Measurements from ENCODE around the gene PARK7.

The PARK7 gene

GRCh38 chr1:8019229-8019620 is 57.7 kb downstream of the PARK7 start:
- DNase-seq (ENCODE audit: extremely low spot score, insufficient read length, low read depth) (no peak), FAIRE-seq (no peak)

GRCh38 chr1:8020032-8020431 is 58.5 kb downstream of the PARK7 start:
- DNase-seq (ENCODE audit: extremely low spot score, insufficient read length, low read depth), result no peak
- FAIRE-seq, result no peak

- DNase-seq (ENCODE audit: extremely low spot score, insufficient read length, low read depth) (no peak), FAIRE-seq (no peak)
Measured at GRCh38 chr1:8021676-8022266, 60.3 kb downstream of the PARK7 start.

GRCh38 chr1:8022395-8023286 is 61.1 kb downstream of the PARK7 start:
- FAIRE-seq, result no peak
- DNase-seq (ENCODE audit: extremely low spot score, insufficient read length, low read depth), result no peak

- FAIRE-seq, result no peak
Measured at GRCh38 chr1:8023287-8023994, 61.9 kb downstream of the PARK7 start.

GRCh38 chr1:8023995-8024313 is 62.4 kb downstream of the PARK7 start:
- DNase-seq (ENCODE audit: extremely low spot score, insufficient read length, low read depth), result no peak
- FAIRE-seq, result no peak

More at GRCh38 chr1:8023287-8023994, 61.9 kb downstream of the PARK7 start:
- no peak for DNase-seq (ENCODE audit: extremely low spot score, insufficient read length, low read depth)

- DNase-seq (ENCODE audit: extremely low spot score, insufficient read length, low read depth), result no peak
- no peak for FAIRE-seq
Measured at GRCh38 chr1:8024329-8024728, 62.8 kb downstream of the PARK7 start.

- FAIRE-seq (no peak), DNase-seq (ENCODE audit: extremely low spot score, insufficient read length, low read depth) (no peak)
Measured at GRCh38 chr1:8025061-8025670, 63.7 kb downstream of the PARK7 start.

- DNase-seq (ENCODE audit: extremely low spot score, insufficient read length, low read depth), result no peak
- no peak for FAIRE-seq
Measured at GRCh38 chr1:8025671-8026144, 64.2 kb downstream of the PARK7 start.

GRCh38 chr1:8026153-8026975 is 64.9 kb downstream of the PARK7 start, which contains the start of gene ERRFI1:
TSS of gene ERRFI1 (minus strand) at chr1:8026309. CDS start at chr1:8015619, 10,690 bp downstream.
- FAIRE-seq, result peak; percentile 67
- peak; percentile 83 for DNase-seq (ENCODE audit: extremely low spot score, insufficient read length, low read depth)

- DNase-seq (ENCODE audit: extremely low spot score, insufficient read length, low read depth) (no peak), FAIRE-seq (no peak)
Measured at GRCh38 chr1:8026976-8027747, 65.7 kb downstream of the PARK7 start.

GRCh38 chr1:8027748-8028570 is 66.4 kb downstream of the PARK7 start:
- DNase-seq (ENCODE audit: extremely low spot score, insufficient read length, low read depth) (no peak), FAIRE-seq (no peak)

GRCh38 chr1:8028571-8028910 is 67.0 kb downstream of the PARK7 start:
- no peak for FAIRE-seq

GRCh38 chr1:8031176-8031785 is 69.8 kb downstream of the PARK7 start:
- FAIRE-seq (no peak), DNase-seq (ENCODE audit: extremely low spot score, insufficient read length, low read depth) (no peak)

More at GRCh38 chr1:8028571-8028910, 67.0 kb downstream of the PARK7 start:
- DNase-seq (ENCODE audit: extremely low spot score, insufficient read length, low read depth), result no peak

GRCh38 chr1:8032366-8032910 is 70.9 kb downstream of the PARK7 start:
- no peak for FAIRE-seq

GRCh38 chr1:8033322-8033721 is 71.8 kb downstream of the PARK7 start:
- FAIRE-seq, result no peak
- DNase-seq (ENCODE audit: extremely low spot score, insufficient read length, low read depth), result no peak

More at GRCh38 chr1:8032366-8032910, 70.9 kb downstream of the PARK7 start:
- no peak for DNase-seq (ENCODE audit: extremely low spot score, insufficient read length, low read depth)
